GM21367 (cell line): ENCODE results near the gene FBXL16.

Experiments used
- ATAC-seq: cut with Tn5 transposase; IDR thresholded peaks from one replicate; pipeline ENCODE4 v1.9.1; 2021; ENCODE audit not compliant: unreplicated experiment

The FBXL16 gene

GRCh38 chr16:734981-735881 lies 29.6 kb upstream of the FBXL16 start:
- no peak for ATAC-seq

- ATAC-seq: no peak
These were observed 28.8 kb upstream of the FBXL16 start for GRCh38 chr16:734208-734980.

GRCh38 chr16:733382-734207 lies 28.0 kb upstream of the FBXL16 start:
- no peak for ATAC-seq

- ATAC-seq: no peak
These were observed 27.3 kb upstream of the FBXL16 start for GRCh38 chr16:732936-733335.

GRCh38 chr16:732332-732731 lies 26.7 kb upstream of the FBXL16 start:
- no peak for ATAC-seq

GRCh38 chr16:730666-731509 lies 25.3 kb upstream of the FBXL16 start:
- no peak for ATAC-seq

- ATAC-seq: no peak
These were observed 24.4 kb upstream of the FBXL16 start for GRCh38 chr16:729768-730665.

- ATAC-seq: no peak
These were observed 23.5 kb upstream of the FBXL16 start for GRCh38 chr16:728890-729744.

- no peak for ATAC-seq
These were observed 22.7 kb upstream of the FBXL16 start for GRCh38 chr16:728131-728889.

GRCh38 chr16:727291-727977 lies 21.8 kb upstream of the FBXL16 start:
- no peak for ATAC-seq

- no peak for ATAC-seq
These were observed 21.1 kb upstream of the FBXL16 start, which contains the start of the genes CCDC78 and HAGHL for GRCh38 chr16:726438-727290. CCDC78 (minus strand) TSS chr16:726443; CDS start chr16:726367, 76 bp downstream. HAGHL (plus strand) TSS chr16:727106; CDS start chr16:727510, 404 bp downstream.

- ATAC-seq: no peak
These were observed 20.5 kb upstream of the FBXL16 start for GRCh38 chr16:726188-726437.

- no peak for ATAC-seq
These were observed 20.0 kb upstream of the FBXL16 start for GRCh38 chr16:725463-726187.

GRCh38 chr16:725041-725376 lies 19.4 kb upstream of the FBXL16 start:
- no peak for ATAC-seq

- ATAC-seq: no peak
These were observed 18.8 kb upstream of the FBXL16 start for GRCh38 chr16:724188-725040.
